ENCODE measurements around the gene SSBP1. TPM values are rescaled to one million over a fixed set of nuclear protein-coding genes. Genes with fewer than 3 reads are reported as not detected.
"Not testable (repeated sequence)": the region's sequence is repeated elsewhere in the genome, so short reads cannot be mapped to it uniquely, and the experiment has no call there.

The SSBP1 gene
- polyA plus RNA-seq, 1 donor from 2014 or later = 245 TPM

- Mint-ChIP-seq H3K27me3 (no peaks in the 10 kb centered on the region), H3K27ac (no peak overlapping the region), H3K4me3 (no peak overlapping the region), H3K36me3 (peaks cover 4% of the 10 kb centered on the region), H3K9me3 (no peaks in the 10 kb centered on the region), H3K4me1 (no peaks in the 10 kb centered on the region)
Measured at GRCh38 chr7:141717450-141717849, 20.7 kb upstream of the SSBP1 start.

- no peaks in the 10 kb centered on the region for H3K9me3 Mint-ChIP-seq
- no peaks in the 10 kb centered on the region for H3K4me1 Mint-ChIP-seq
- peaks cover 4% of the 10 kb centered on the region for H3K36me3 Mint-ChIP-seq
- H3K27me3 Mint-ChIP-seq = no peaks in the 10 kb centered on the region
- H3K4me3 Mint-ChIP-seq = no peak overlapping the region
- no peak overlapping the region for H3K27ac Mint-ChIP-seq
Measured at GRCh38 chr7:141722529-141722928, 15.6 kb upstream of the SSBP1 start.

GRCh38 chr7:141729020-141729419 is 9.1 kb upstream of the SSBP1 start:
- Mint-ChIP-seq H3K27me3 (no peaks in the 10 kb centered on the region), H3K9me3 (no peaks in the 10 kb centered on the region), H3K27ac (peak overlapping the region in 1 of 3 donors; percentile 3), H3K36me3 (no peaks in the 10 kb centered on the region), H3K4me3 (no peak overlapping the region), H3K4me1 (peaks cover 0 to 2% (median 0%) of the 10 kb centered on the region in 3 donors)

GRCh38 chr7:141731476-141732149 is 6.5 kb upstream of the SSBP1 start:
- Mint-ChIP-seq H3K4me1 (peaks cover 0 to 2% (median 0%) of the 10 kb centered on the region in 3 donors), H3K27me3 (no peaks in the 10 kb centered on the region), H3K27ac (peak overlapping the region in 1 of 3 donors; percentile 21), H3K4me3 (no peak overlapping the region), H3K9me3 (no peaks in the 10 kb centered on the region), H3K36me3 (no peaks in the 10 kb centered on the region)

GRCh38 chr7:141737118-141737835 is 881 bp upstream of the SSBP1 start:
- Mint-ChIP-seq H3K4me3 (peak overlapping the region; percentile 94 to 100 (median 98)), H3K27me3 (no peaks in the 10 kb centered on the region), H3K9me3 (no peaks in the 10 kb centered on the region), H3K36me3 (peaks cover 2% of the 10 kb centered on the region), H3K27ac (peak overlapping the region; percentile 86 to 100 (median 98)), H3K4me1 (peaks cover 17 to 30% (median 28%) of the 10 kb centered on the region in 3 donors)

GRCh38 chr7:141738592-141739013 is 445 bp downstream of the SSBP1 start:
- H3K9me3 Mint-ChIP-seq = no peaks in the 10 kb centered on the region
- no peaks in the 10 kb centered on the region for H3K27me3 Mint-ChIP-seq
- peak overlapping the region; percentile 94 to 100 (median 98) for H3K4me3 Mint-ChIP-seq
- H3K4me1 Mint-ChIP-seq = peaks cover 17 to 31% (median 27%) of the 10 kb centered on the region in 3 donors
- peaks cover 2% of the 10 kb centered on the region for H3K36me3 Mint-ChIP-seq
- peak overlapping the region; percentile 86 to 100 (median 98) for H3K27ac Mint-ChIP-seq

- peak overlapping the region in 1 of 3 donors; percentile 100 for H3K27ac Mint-ChIP-seq
- peaks cover 17 to 31% (median 27%) of the 10 kb centered on the region in 3 donors for H3K4me1 Mint-ChIP-seq
- no peaks in the 10 kb centered on the region for H3K27me3 Mint-ChIP-seq
- peak overlapping the region in 3 of 4 donors; percentile 94 to 100 (median 98) for H3K4me3 Mint-ChIP-seq
- H3K9me3 Mint-ChIP-seq = no peaks in the 10 kb centered on the region
- peaks cover 2% of the 10 kb centered on the region for H3K36me3 Mint-ChIP-seq
Measured at GRCh38 chr7:141739250-141739649, 1.1 kb downstream of the SSBP1 start.

- H3K4me1 Mint-ChIP-seq = peaks cover 17 to 29% (median 26%) of the 10 kb centered on the region in 3 donors
- H3K27me3 Mint-ChIP-seq = no peaks in the 10 kb centered on the region
- H3K27ac Mint-ChIP-seq = no peak overlapping the region
- peak overlapping the region in 1 of 4 donors; percentile 20 for H3K4me3 Mint-ChIP-seq
- no peaks in the 10 kb centered on the region for H3K9me3 Mint-ChIP-seq
- H3K36me3 Mint-ChIP-seq = peaks cover 4% of the 10 kb centered on the region
Measured at GRCh38 chr7:141742229-141742628, 4.1 kb downstream of the SSBP1 start.

GRCh38 chr7:141744131-141744530 is 6.0 kb downstream of the SSBP1 start:
- H3K36me3 Mint-ChIP-seq = peaks cover 4% of the 10 kb centered on the region
- H3K4me3 Mint-ChIP-seq = no peak overlapping the region
- H3K4me1 Mint-ChIP-seq = peaks cover 5 to 16% (median 13%) of the 10 kb centered on the region in 3 donors
- no peaks in the 10 kb centered on the region for H3K9me3 Mint-ChIP-seq
- H3K27ac Mint-ChIP-seq = peak overlapping the region in 1 of 3 donors; percentile 8
- H3K27me3 Mint-ChIP-seq = no peaks in the 10 kb centered on the region

- Mint-ChIP-seq H3K27ac (no peak overlapping the region), H3K27me3 (no peaks in the 10 kb centered on the region), H3K36me3 (peaks cover 27% of the 10 kb centered on the region), H3K9me3 (peaks cover 3 to 22% (median 9%) of the 10 kb centered on the region in 3 donors), H3K4me3 (no peak overlapping the region), H3K4me1 (no peaks in the 10 kb centered on the region)
Measured at GRCh38 chr7:141748396-141748795, 10.2 kb downstream of the SSBP1 start.

- not testable (repeated sequence) for H3K27me3 Mint-ChIP-seq, H3K27ac Mint-ChIP-seq, H3K4me3 Mint-ChIP-seq, H3K4me1 Mint-ChIP-seq
- Mint-ChIP-seq H3K36me3 (peaks cover 35% of the 10 kb centered on the region), H3K9me3 (peaks cover 3 to 22% (median 9%) of the 10 kb centered on the region in 3 donors)
Measured at GRCh38 chr7:141751904-141752303, 13.7 kb downstream of the SSBP1 start.

- Mint-ChIP-seq H3K27ac (no peak overlapping the region), H3K27me3 (no peaks in the 10 kb centered on the region), H3K4me1 (no peaks in the 10 kb centered on the region), H3K9me3 (peaks cover 3 to 22% (median 9%) of the 10 kb centered on the region in 3 donors), H3K36me3 (peaks cover 35% of the 10 kb centered on the region), H3K4me3 (no peak overlapping the region)
Measured at GRCh38 chr7:141752634-141753033, 14.5 kb downstream of the SSBP1 start.

GRCh38 chr7:141754939-141755338 is 16.8 kb downstream of the SSBP1 start:
- Mint-ChIP-seq H3K9me3 (peaks cover 3 to 20% (median 8%) of the 10 kb centered on the region in 3 donors), H3K4me1 (no peaks in the 10 kb centered on the region), H3K27me3 (no peaks in the 10 kb centered on the region), H3K4me3 (no peak overlapping the region), H3K27ac (peak overlapping the region in 1 of 3 donors; percentile 23), H3K36me3 (peaks cover 34% of the 10 kb centered on the region)

- Mint-ChIP-seq H3K4me1 (no peaks in the 10 kb centered on the region), H3K4me3 (no peak within 1 kb of the TSS), H3K27ac (no peak within 1 kb of the TSS), H3K36me3 (peaks cover 6% of the 10 kb centered on the region), H3K9me3 (peaks cover 0 to 1% (median 0%) of the 10 kb centered on the region in 3 donors), H3K27me3 (no peaks in the 10 kb centered on the region)
Measured at GRCh38 chr7:141763797-141764196, 25.6 kb downstream of the SSBP1 start, which contains the start of gene TAS2R3. Gene TAS2R3, plus strand, starts transcription at chr7:141764097. Its CDS starts 62 bp downstream, at chr7:141764159.

- not testable (repeated sequence) for H3K27me3 Mint-ChIP-seq, H3K4me3 Mint-ChIP-seq, H3K4me1 Mint-ChIP-seq, H3K27ac Mint-ChIP-seq, H3K9me3 Mint-ChIP-seq
- peaks cover 12% of the 10 kb centered on the region for H3K36me3 Mint-ChIP-seq
Measured at GRCh38 chr7:141770083-141770583, 32.0 kb downstream of the SSBP1 start.

Data from IgD-negative memory B cell (primary cell).